Measurements from ENCODE around the gene LMNTD1.
"Not testable (repeated sequence)": the region's sequence is repeated elsewhere in the genome, so short reads cannot be mapped to it uniquely, and the experiment has no call there.

Gene LMNTD1, protein sequence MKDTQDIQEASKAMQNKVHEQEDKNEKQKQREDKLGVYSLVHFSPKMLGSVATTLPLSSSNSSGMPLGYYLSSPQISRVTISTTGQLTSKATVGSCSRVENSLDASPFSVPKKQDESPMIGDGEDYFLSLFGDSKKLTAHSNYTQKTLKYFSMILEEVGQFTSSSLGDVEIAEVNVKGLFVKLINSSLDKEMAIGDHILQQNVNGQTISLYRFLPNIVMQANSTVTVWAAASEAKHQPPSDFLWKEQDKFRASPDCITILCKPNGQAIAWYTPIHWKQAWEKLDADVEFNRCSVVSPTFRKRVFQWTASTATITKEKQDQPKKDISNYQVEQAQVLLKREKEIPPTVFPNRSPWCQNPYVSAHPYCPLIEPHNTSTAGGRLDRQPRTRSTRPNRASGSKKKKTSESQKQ

DNA sequence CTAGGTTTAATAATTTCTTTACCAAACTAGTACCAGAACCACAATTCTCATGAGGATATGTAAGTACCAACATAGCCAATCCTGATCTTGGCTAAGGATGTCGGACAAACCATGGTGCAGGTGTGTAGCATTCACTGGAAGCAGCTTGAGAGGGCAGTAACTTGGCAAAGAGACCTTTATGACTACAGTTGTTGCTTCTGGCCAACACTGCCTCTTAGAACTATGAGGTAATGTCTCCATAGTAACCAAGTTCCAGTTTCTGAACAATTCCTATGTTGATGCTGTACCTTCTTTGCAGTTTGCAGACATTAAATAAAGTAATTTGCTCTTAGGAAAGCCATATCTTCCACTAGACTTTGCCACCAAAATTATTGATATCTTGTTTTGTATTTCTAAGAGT, at the start of gene LMNTD1:
Gene LMNTD1, minus strand, starts transcription at position 186 of the 400 bp plus-strand sequence. CDS start 324 bp downstream, outside the sequence.
- TF ChIP-seq ZFX (IDR thresholded peaks at IDR 0.05) = no peak
- TF ChIP-seq, protein P1, sequence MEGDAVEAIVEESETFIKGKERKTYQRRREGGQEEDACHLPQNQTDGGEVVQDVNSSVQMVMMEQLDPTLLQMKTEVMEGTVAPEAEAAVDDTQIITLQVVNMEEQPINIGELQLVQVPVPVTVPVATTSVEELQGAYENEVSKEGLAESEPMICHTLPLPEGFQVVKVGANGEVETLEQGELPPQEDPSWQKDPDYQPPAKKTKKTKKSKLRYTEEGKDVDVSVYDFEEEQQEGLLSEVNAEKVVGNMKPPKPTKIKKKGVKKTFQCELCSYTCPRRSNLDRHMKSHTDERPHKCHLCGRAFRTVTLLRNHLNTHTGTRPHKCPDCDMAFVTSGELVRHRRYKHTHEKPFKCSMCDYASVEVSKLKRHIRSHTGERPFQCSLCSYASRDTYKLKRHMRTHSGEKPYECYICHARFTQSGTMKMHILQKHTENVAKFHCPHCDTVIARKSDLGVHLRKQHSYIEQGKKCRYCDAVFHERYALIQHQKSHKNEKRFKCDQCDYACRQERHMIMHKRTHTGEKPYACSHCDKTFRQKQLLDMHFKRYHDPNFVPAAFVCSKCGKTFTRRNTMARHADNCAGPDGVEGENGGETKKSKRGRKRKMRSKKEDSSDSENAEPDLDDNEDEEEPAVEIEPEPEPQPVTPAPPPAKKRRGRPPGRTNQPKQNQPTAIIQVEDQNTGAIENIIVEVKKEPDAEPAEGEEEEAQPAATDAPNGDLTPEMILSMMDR (conservative IDR thresholded peaks at IDR 0.05) = no peak
- H3K27ac ChIP-seq = no peak within 1 kb of the TSS

DNA sequence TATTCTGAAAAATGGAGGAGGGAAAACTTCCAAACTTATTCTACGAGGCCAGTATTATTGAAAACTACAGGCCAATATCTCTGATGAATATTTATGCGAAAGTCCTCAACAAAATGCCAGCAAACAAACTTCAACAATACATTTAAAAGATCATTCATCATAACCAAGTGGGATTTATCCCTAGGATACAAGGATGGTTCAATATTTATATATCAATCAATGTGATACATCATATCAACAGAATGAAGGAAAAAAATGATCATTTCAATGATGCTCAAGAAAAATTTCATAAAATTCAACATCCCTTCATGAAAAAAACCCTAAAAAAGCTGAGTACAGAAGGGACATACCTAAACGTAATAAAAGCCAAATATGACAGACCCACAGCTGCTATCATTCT, 45.9 kb upstream of the LMNTD1 start:
- TF ChIP-seq, protein P1 (conservative IDR thresholded peaks at IDR 0.05) = no peak
- TF ChIP-seq ZFX (IDR thresholded peaks at IDR 0.05) = no peak
- no peak overlapping the region for H3K27ac ChIP-seq

DNA sequence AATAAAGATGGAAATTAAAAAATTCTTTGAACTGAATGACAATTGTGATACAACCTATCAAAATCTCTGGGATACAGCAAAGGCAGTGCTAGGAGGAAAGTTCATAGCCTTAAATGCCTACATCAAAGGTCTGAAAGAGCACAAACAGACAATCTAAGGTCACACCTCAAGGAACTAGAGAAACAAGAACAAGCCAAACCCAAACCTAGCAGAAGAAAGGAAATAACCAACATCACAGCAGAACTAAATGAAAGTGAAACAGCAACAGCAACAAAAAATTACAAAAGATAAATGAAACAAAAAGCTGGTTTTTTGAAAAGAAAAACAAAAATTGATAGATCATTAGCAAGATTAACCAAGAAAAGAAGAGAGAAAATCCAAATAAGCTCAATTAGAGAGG, 42.4 kb upstream of the LMNTD1 start:
- not testable (repeated sequence) for H3K27ac ChIP-seq

DNA sequence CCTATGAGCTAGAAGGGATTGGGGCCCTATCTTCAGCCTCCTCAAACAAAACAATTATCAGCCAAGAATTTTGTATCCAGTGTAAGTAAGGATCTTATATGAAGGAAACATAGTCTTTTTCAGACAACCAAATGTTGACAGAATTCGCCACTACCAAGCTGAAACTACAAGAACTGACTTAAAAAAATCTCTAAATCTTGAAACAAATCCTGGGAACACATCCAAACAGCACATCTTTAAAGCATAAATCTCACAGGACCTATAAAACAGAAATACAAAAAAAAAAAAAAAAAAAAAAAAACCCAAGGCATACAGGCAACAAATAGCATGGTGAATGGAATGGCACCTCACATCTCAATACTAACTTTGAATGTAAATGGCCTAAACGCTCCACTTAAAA, 41.3 kb upstream of the LMNTD1 start:
- H3K27ac ChIP-seq = no peak overlapping the region
- TF ChIP-seq, protein P1 (conservative IDR thresholded peaks at IDR 0.05) = no peak
- TF ChIP-seq ZFX (IDR thresholded peaks at IDR 0.05) = no peak

DNA sequence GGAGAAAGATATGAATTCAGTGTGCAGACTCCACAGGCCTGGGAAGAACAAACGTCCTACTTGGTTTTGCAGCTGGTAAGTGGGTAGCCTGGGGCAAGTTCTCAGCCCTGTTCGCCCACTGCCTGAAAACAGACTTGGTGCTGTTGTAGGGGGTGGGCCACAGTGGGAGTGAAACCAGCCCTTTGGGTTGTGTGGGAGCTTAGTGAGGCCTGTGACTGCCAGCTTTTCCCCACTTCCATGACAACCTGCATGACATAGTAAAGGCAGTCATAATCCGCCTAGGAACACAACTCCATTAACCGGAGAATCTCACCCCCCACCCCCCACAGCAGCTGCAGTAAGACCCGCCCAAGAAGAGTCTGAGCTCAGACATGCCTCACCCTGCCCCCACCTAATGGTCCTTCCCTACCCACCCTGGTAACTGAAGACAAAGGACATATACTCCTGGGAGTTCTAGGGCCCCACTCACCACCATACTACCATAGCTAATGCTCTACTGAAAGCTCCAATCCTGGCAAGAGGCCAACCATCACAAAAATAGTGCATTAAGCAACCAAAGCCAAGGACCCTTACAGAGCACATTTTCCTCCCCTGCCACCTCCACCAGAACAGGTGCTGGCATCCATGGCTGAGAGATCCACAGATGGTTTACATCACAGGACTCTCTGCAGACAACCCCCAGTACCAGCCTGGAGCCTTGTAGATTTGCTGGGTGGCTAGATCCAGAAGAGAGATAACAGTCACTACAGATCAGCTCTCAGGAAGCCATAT, 39.8 kb upstream of the LMNTD1 start:
- H3K27ac ChIP-seq = no peak overlapping the region
- TF ChIP-seq ZFX (IDR thresholded peaks at IDR 0.05) = no peak
- TF ChIP-seq, protein P1 (conservative IDR thresholded peaks at IDR 0.05) = no peak

DNA sequence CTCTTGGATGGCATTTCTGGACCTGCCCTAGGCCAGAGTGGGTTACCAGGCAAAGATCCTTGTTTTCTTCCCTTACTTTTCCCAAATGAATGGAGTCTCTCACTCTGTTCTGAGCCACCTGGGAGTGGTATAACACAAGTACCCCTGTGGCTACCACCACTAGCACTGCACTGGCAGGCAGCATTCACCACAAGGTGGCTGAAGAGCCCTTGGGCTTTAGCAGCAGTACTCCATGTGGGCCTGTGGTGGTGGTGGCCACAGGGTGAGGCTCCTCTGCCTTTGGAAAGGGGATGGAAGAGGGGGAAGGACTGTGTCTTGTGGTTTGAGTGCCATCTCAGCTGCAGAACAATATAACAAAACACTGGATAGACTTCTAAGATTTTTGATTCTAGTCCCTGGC, 38.1 kb upstream of the LMNTD1 start:
- TF ChIP-seq, protein P1 (conservative IDR thresholded peaks at IDR 0.05) = no peak; the same call in 1 of the 2 replicates
- no peak for TF ChIP-seq ZFX (IDR thresholded peaks at IDR 0.05)
- H3K27ac ChIP-seq = no peak overlapping the region

DNA sequence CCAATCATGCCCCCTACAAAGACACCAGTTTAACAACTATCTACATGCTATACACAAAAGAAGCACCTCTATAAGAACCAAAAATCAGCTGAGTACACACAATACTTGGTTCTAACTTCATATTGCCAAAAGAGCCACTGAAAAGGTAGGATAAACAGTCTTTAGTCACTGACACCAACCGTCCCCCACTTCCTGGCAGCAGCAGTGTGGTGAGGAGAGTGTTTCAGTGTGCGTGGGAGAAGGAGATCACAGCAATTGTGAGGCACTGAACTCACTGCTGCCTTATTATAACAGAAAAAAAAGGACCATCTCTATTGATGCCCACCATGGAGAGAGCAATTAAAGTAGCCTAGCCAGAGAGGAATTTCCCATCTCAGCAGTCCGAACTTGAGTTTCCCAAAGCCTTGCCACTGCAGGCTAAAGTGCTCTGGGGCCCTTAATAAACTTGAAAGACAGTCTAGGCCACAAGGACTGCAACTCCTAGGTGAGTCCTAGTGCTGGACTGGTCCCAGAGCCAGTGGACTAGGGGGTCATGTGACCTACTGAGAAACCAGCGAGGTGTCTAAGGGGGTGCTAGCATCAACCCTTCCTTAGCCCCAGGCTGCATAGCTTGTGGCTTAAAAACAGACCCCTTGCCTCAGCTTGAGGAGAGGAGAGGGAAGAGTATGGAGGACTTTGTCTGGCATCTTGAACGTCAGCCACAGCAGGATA, 37.1 kb upstream of the LMNTD1 start:
- no peak overlapping the region for H3K27ac ChIP-seq
- no peak for TF ChIP-seq ZFX (IDR thresholded peaks at IDR 0.05)
- TF ChIP-seq, protein P1 (conservative IDR thresholded peaks at IDR 0.05) = no peak

All from C4-2B (cell line).